Measurements from ENCODE around the gene CD63.

The CD63 gene

GRCh38 chr12:55718624-55719275 is 10.1 kb downstream of the CD63 start:
- no peaks in the 10 kb centered on the region for H3K27me3 ChIP-seq (ENCODE audit: control insufficient read depth in 1 of 2, insufficient read depth in 2 of 2, low read length in 2 of 2)
- peaks cover 66% of the 10 kb centered on the region for H3K4me1 ChIP-seq (ENCODE audit: insufficient read depth, low read length)
- peak overlapping the region; percentile 9 for H3K9ac ChIP-seq (ENCODE audit: low read length)
- no peaks in the 10 kb centered on the region for H3K9me3 ChIP-seq (ENCODE audit: low read length)
- H3K27ac ChIP-seq (ENCODE audit: low read depth, low read length), result peak overlapping the region; percentile 99
- peak overlapping the region in 1 of 2 donors; percentile 5 for H3K4me3 ChIP-seq (ENCODE audit: low read depth in 1 of 2, low read length in 2 of 2)
- peaks cover under 1% of the 10 kb centered on the region for H3K36me3 ChIP-seq (ENCODE audit: insufficient read depth, low read length)

- no peaks in the 10 kb centered on the region for H3K27me3 ChIP-seq (ENCODE audit: control insufficient read depth in 1 of 2, insufficient read depth in 2 of 2, low read length in 2 of 2)
- peak overlapping the region in 1 of 2 donors; percentile 5 for H3K4me3 ChIP-seq (ENCODE audit: low read depth in 1 of 2, low read length in 2 of 2)
- H3K36me3 ChIP-seq (ENCODE audit: insufficient read depth, low read length), result no peaks in the 10 kb centered on the region
- no peaks in the 10 kb centered on the region for H3K9me3 ChIP-seq (ENCODE audit: low read length)
- H3K9ac ChIP-seq (ENCODE audit: low read length), result peak overlapping the region; percentile 9
- H3K4me1 ChIP-seq (ENCODE audit: insufficient read depth, low read length), result peaks cover 67% of the 10 kb centered on the region
- peak overlapping the region; percentile 99 for H3K27ac ChIP-seq (ENCODE audit: low read depth, low read length)
Measured at GRCh38 chr12:55718015-55718414, 10.8 kb downstream of the CD63 start.

DNA sequence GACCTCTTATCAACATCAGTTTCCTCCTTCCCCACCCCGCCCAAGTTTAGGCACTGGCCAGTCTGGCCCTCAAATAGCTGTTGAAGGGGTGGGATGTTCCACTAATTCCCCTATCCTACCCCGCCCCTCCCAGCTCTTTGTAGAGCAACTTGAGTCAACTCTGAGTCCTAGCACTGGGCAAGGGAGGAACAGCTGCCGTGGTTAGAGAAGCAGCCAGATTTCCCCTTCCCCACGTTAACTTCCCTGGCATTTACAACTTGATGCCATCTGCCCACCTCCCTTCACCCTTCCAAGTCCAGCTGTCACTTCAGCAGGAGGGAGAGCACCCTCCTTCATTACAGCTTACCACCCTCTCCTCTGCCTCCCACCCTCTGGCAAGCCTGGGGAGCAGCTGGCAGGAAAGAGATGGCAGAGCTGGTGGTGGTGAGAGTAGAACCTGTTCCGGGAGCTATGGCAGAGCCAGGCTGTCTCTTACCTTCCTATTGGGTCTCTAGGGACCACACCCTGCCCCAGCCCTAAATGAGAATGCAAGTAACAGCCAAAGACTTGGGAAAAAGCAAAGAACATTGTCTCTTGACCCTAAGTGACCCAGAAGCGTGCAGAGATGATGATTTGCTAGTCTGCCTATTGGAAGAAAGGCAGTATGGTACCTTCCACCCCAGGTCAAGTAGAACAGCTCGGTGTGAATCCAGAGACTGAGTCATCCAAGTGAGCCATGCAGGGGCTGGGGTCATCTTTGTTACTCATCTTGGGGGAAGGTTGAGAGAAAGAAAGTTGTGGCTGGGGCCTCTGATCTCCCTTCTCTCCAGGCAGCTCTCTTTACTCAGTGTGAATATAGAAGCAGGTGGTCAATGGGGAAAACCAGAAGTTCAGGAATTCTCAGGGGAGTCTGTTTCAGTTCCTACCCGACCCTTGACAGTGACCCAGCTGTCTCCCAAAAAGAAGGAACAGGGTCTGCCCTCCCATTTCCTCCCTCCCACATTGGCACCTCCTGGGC is 11.5 kb downstream of the CD63 start:
- Histone ChIP-seq H3K4me1 (ENCODE audit: insufficient read depth, low read length) (peaks cover 74% of the 10 kb centered on the region), H3K4me3 (ENCODE audit: low read depth in 1 of 2, low read length in 2 of 2) (peak overlapping the region; percentile 74 to 85), H3K9me3 (ENCODE audit: low read length) (no peaks in the 10 kb centered on the region), H3K27ac (ENCODE audit: low read depth, low read length) (peak overlapping the region; percentile 99), H3K27me3 (ENCODE audit: control insufficient read depth in 1 of 2, insufficient read depth in 2 of 2, low read length in 2 of 2) (no peaks in the 10 kb centered on the region), H3K9ac (ENCODE audit: low read length) (peak overlapping the region; percentile 91), H3K36me3 (ENCODE audit: insufficient read depth, low read length) (no peaks in the 10 kb centered on the region)

DNA sequence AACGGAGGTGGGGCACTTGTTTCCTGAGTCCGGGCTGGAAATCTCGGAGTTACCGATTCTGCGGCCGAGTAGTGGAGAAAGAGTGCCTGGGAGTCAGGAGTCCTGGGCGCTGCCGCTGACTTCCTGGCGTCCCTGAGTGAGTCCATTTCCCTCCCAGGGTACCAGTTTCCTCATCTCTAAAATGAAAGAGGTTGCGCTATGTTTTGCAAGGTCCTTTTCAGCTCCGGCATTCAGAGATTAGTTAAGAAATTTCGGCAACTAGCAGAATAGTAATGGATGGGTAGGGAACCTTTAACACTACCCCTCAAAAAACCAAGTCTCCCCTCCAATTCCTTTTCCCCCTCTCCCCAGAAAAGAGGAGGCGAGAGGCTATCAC is 12.2 kb downstream of the CD63 start:
- H3K4me3 ChIP-seq (ENCODE audit: low read depth in 1 of 2, low read length in 2 of 2), result peak overlapping the region; percentile 74 to 85
- H3K27ac ChIP-seq (ENCODE audit: low read depth, low read length), result peak overlapping the region; percentile 99
- no peaks in the 10 kb centered on the region for H3K36me3 ChIP-seq (ENCODE audit: insufficient read depth, low read length)
- H3K27me3 ChIP-seq (ENCODE audit: control insufficient read depth in 1 of 2, insufficient read depth in 2 of 2, low read length in 2 of 2), result no peaks in the 10 kb centered on the region
- H3K4me1 ChIP-seq (ENCODE audit: insufficient read depth, low read length), result peaks cover 79% of the 10 kb centered on the region
- no peaks in the 10 kb centered on the region for H3K9me3 ChIP-seq (ENCODE audit: low read length)
- H3K9ac ChIP-seq (ENCODE audit: low read length), result peak overlapping the region; percentile 91

DNA sequence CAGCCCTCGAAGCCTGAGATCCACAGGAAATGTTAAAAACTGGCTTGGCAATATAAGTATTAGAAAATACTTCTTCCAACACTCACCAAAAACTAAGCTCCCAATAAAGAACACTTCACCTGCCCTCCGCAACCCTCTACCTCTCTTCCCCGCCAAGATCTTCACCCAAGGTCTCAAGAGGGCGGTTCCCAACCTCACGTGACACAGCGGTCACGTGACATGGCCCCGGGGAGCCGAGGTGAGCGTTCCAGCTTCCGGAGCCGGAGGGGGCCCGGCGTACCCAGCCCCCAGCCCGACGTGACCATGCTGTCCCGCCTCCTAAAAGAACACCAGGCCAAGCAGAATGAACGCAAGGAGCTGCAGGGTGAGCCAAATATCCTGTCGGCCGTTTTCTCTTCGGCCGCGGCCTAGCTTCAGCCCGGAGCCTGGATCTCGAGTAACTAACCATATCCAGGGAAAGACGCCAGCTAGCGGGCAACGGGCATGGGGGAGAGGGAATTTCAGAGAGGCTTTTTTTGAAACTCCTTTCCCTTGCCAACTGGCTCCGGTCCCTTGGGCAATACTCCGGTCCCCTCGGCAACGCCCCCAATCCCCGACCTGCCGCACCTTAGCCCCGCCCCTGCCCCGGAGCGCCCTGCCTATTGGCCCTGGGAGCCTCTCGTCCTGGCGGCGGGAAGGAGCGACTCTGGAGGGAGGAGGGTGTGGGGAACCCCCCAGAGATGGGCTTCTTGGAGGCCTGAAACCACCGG is 12.8 kb downstream of the CD63 start, which contains the start of gene BLOC1S1:
Gene BLOC1S1, plus strand, starts transcription at position 214 of the 749 bp plus-strand sequence. Its CDS starts 6 bp downstream, at position 220.
- Histone ChIP-seq H3K9ac (ENCODE audit: low read length) (peak within 1 kb of the TSS; percentile 91), H3K4me3 (ENCODE audit: low read depth in 1 of 2, low read length in 2 of 2) (peak within 1 kb of the TSS; percentile 74 to 85), H3K27me3 (ENCODE audit: control insufficient read depth in 1 of 2, insufficient read depth in 2 of 2, low read length in 2 of 2) (no peaks in the 10 kb centered on the region), H3K27ac (ENCODE audit: low read depth, low read length) (peak within 1 kb of the TSS; percentile 99), H3K4me1 (ENCODE audit: insufficient read depth, low read length) (peaks cover 74% of the 10 kb centered on the region), H3K9me3 (ENCODE audit: low read length) (no peaks in the 10 kb centered on the region), H3K36me3 (ENCODE audit: insufficient read depth, low read length) (no peaks in the 10 kb centered on the region)

DNA sequence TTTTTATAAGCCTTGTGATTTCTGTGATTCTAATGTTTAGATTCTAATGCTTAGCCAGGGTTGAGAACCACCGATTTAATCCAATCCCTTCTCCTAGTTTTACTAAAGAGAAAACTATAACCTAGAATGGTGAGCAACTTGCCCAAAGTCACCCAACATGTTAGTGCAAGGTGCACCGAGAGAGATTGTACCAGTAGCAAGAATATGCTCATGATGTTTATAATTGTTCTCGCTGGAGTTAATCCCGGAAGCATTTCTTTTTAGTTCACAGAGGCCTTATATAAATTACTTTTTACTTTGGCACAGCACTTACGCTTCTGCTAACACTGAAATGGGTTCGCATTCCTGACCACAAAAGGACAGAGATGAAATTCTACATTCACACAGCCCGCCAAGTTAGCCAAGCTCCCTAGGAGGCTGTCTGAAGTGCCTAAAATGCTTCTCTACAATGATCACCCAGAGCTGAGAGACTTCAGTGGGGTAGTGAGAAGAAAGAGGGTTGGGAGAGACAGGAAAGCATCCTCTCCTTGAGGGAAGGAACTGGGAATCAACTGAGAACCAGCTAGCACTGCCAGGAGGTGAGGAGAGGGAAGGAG is 13.5 kb downstream of the CD63 start:
- peak overlapping the region; percentile 74 to 85 for H3K4me3 ChIP-seq (ENCODE audit: low read depth in 1 of 2, low read length in 2 of 2)
- H3K27me3 ChIP-seq (ENCODE audit: control insufficient read depth in 1 of 2, insufficient read depth in 2 of 2, low read length in 2 of 2), result no peaks in the 10 kb centered on the region
- H3K36me3 ChIP-seq (ENCODE audit: insufficient read depth, low read length), result no peaks in the 10 kb centered on the region
- H3K27ac ChIP-seq (ENCODE audit: low read depth, low read length), result peak overlapping the region; percentile 99
- no peaks in the 10 kb centered on the region for H3K9me3 ChIP-seq (ENCODE audit: low read length)
- H3K9ac ChIP-seq (ENCODE audit: low read length), result peak overlapping the region; percentile 91
- peaks cover 66% of the 10 kb centered on the region for H3K4me1 ChIP-seq (ENCODE audit: insufficient read depth, low read length)

GRCh38 chr12:55713721-55714120 is 15.1 kb downstream of the CD63 start:
- peak overlapping the region; percentile 64 for H3K27ac ChIP-seq (ENCODE audit: low read depth, low read length)
- H3K27me3 ChIP-seq (ENCODE audit: control insufficient read depth in 1 of 2, insufficient read depth in 2 of 2, low read length in 2 of 2), result no peaks in the 10 kb centered on the region
- no peaks in the 10 kb centered on the region for H3K9me3 ChIP-seq (ENCODE audit: low read length)
- H3K4me3 ChIP-seq (ENCODE audit: low read depth in 1 of 2, low read length in 2 of 2), result no peak overlapping the region
- H3K36me3 ChIP-seq (ENCODE audit: insufficient read depth, low read length), result no peaks in the 10 kb centered on the region
- H3K9ac ChIP-seq (ENCODE audit: low read length), result no peak overlapping the region
- H3K4me1 ChIP-seq (ENCODE audit: insufficient read depth, low read length), result peaks cover 62% of the 10 kb centered on the region

- Histone ChIP-seq H3K4me1 (ENCODE audit: insufficient read depth, low read length) (peaks cover 60% of the 10 kb centered on the region), H3K27me3 (ENCODE audit: control insufficient read depth in 1 of 2, insufficient read depth in 2 of 2, low read length in 2 of 2) (no peaks in the 10 kb centered on the region), H3K4me3 (ENCODE audit: low read depth in 1 of 2, low read length in 2 of 2) (no peak overlapping the region), H3K27ac (ENCODE audit: low read depth, low read length) (peak overlapping the region; percentile 54), H3K9me3 (ENCODE audit: low read length) (no peaks in the 10 kb centered on the region), H3K9ac (ENCODE audit: low read length) (peak overlapping the region; percentile 20), H3K36me3 (ENCODE audit: insufficient read depth, low read length) (no peaks in the 10 kb centered on the region)
Measured at GRCh38 chr12:55712700-55713415, 16.0 kb downstream of the CD63 start.

DNA sequence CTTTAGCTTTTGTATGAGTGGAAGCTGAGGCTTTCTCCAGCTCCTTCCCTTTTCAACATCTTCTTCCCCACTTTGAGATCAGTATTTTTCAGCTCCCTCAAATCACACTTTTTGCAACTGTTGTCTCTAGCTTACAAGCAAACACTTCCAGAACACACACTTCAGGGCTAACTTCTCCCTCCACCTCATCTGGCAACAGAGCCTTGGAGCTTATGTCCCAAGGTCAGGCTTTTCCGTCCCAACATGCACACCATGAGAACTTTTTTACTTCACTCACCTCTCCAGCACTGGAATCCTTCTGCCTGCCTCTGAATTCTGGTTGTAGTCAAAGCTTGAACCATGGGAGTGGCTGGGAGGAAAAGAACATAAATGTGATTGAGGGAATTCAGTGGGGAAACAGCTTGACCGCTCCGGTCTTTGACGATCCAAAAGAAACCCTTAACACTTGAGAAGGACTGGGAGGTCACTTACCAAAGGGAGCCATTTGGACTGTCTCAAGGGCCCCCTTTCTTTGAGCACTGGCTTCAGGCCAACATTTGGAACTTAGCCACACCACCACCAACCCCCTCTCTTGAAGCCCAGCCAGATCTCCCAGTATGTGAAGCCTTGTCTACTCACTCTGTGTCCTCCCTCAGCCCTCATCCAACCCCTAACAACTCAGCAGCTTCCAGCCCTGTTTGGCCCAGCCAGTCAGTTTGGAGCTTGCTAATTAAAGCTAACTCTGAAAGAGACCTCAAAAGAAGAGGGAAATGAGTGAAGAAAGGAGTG is 16.8 kb downstream of the CD63 start:
- Histone ChIP-seq H3K27ac (ENCODE audit: low read depth, low read length) (peak overlapping the region; percentile 79), H3K4me3 (ENCODE audit: low read depth in 1 of 2, low read length in 2 of 2) (peak overlapping the region in 1 of 2 donors; percentile 23), H3K9me3 (ENCODE audit: low read length) (no peaks in the 10 kb centered on the region), H3K9ac (ENCODE audit: low read length) (peak overlapping the region; percentile 41), H3K27me3 (ENCODE audit: control insufficient read depth in 1 of 2, insufficient read depth in 2 of 2, low read length in 2 of 2) (no peaks in the 10 kb centered on the region), H3K4me1 (ENCODE audit: insufficient read depth, low read length) (peaks cover 51% of the 10 kb centered on the region), H3K36me3 (ENCODE audit: insufficient read depth, low read length) (no peaks in the 10 kb centered on the region)

DNA sequence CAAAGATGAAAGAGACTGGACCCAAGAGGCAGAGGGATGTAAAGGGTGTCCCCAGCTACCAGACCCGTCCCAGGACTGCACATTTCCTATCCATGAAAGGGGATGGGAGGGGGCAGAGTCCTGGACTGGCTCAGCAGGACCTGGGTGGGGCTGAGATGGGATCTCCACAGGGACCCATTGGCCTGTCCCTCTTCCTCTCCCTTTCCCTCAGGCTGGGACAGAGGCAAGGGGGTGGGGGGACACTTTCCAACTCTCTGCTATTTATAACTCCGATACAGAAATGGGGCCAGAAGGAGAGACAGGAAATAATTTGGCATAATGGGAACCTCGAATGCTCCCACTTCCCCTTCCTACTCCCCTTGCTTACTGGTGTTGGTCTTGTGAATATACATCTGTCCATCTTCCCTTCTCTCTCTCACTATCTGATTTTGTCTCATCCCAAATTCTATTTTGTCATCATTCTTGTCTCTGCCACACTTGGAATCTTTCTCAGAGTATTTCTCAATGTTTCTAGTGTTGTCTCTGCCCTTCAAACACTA is 20.0 kb downstream of the CD63 start:
- peak overlapping the region; percentile 94 for H3K27ac ChIP-seq (ENCODE audit: low read depth, low read length)
- H3K4me3 ChIP-seq (ENCODE audit: low read depth in 1 of 2, low read length in 2 of 2), result peak overlapping the region; percentile 33 to 92
- no peaks in the 10 kb centered on the region for H3K9me3 ChIP-seq (ENCODE audit: low read length)
- peaks cover 51% of the 10 kb centered on the region for H3K4me1 ChIP-seq (ENCODE audit: insufficient read depth, low read length)
- peak overlapping the region; percentile 51 for H3K9ac ChIP-seq (ENCODE audit: low read length)
- H3K36me3 ChIP-seq (ENCODE audit: insufficient read depth, low read length), result no peaks in the 10 kb centered on the region
- no peaks in the 10 kb centered on the region for H3K27me3 ChIP-seq (ENCODE audit: control insufficient read depth in 1 of 2, insufficient read depth in 2 of 2, low read length in 2 of 2)
